Measurements from ENCODE around the gene CAPG.

DNA sequence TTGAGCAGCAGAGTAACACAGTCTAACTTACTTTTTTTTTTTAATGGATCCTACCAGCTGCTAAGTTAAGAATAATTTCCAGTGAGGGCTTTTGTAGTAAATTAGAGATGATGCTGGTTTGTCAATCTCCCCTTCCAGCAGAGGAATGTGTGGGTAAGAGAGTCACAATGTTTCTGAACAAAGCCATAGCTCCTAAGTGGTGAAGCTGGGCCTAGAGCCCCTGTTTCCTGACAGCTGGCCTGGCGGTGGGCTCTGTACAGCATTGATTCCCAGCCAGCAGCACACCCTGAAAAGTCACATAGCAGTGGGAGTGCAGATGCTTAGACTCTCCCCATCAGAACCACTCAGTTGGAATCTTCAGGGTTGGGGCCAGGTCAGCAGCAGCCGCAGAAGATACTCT lies 24.4 kb downstream of the CAPG start:
- TF ChIP-seq, protein P1, sequence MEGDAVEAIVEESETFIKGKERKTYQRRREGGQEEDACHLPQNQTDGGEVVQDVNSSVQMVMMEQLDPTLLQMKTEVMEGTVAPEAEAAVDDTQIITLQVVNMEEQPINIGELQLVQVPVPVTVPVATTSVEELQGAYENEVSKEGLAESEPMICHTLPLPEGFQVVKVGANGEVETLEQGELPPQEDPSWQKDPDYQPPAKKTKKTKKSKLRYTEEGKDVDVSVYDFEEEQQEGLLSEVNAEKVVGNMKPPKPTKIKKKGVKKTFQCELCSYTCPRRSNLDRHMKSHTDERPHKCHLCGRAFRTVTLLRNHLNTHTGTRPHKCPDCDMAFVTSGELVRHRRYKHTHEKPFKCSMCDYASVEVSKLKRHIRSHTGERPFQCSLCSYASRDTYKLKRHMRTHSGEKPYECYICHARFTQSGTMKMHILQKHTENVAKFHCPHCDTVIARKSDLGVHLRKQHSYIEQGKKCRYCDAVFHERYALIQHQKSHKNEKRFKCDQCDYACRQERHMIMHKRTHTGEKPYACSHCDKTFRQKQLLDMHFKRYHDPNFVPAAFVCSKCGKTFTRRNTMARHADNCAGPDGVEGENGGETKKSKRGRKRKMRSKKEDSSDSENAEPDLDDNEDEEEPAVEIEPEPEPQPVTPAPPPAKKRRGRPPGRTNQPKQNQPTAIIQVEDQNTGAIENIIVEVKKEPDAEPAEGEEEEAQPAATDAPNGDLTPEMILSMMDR (conservative IDR thresholded peaks at IDR 0.05; ENCODE audit: low read length): no peak
- no peak for TF ChIP-seq EZH2phosphoT487 (IDR thresholded peaks at IDR 0.05; ENCODE audit: borderline replicate concordance, low read depth, low read length)
